Ascending aorta (tissue), 2 donors: ENCODE data around the gene SORT1. TPM values are rescaled to one million over a fixed set of nuclear protein-coding genes. Genes with fewer than 3 reads are reported as not detected.

ENCODE experiments used
- DNase-seq, 2 donors: peaks; one replicate each; pipeline ENCODE4 v3.0.0-alpha.2; 2019; ENCODE audit warnings: low spot score in 2 of 2
- H3K27ac ChIP-seq, 2 donors: fragments of 200-600 bp; sonication (generic); one replicate each; pipeline ENCODE4 v1.5.1; 2016 to 2017; ENCODE audit warnings: mild to moderate bottlenecking in 1 of 2
- H3K27me3 ChIP-seq: fragments of 200-600 bp; sonication (generic); one replicate; pipeline ENCODE4 v1.5.1; 2017
- H3K36me3 ChIP-seq, 2 donors: fragments of 200-600 bp; sonication (generic); one replicate each; pipeline ENCODE4 v1.5.1; 2016
- H3K4me1 ChIP-seq, 2 donors: fragments of 200-600 bp; sonication (generic); one replicate each; pipeline ENCODE4 v1.5.1; 2016 to 2017; ENCODE audit warnings: mild to moderate bottlenecking in 1 of 2
- H3K4me3 ChIP-seq, 2 donors: fragments of 200-600 bp; sonication (generic); one replicate each; pipeline ENCODE4 v1.5.1; 2016 to 2017; ENCODE audit warnings: mild to moderate bottlenecking in 1 of 2
- H3K9me3 ChIP-seq, 2 donors: fragments of 200-600 bp; sonication (generic); one replicate each; pipeline ENCODE4 v1.5.1; 2016
- intact Hi-C: fragments of 100-400 bp; cut with DNase I; formaldehyde crosslinking; loops from one replicate; pipeline ENCODE4 v1.15.1; 2023
- total RNA-seq: library from RNA; depleted of rRNA; stranded (reverse); fragments of >200 nt; gene quantifications from one replicate; pipeline ENCODE4 v1.1.0, GENCODE V29; 2016
- TF ChIP-seq, protein P1 (sequence below), 3 experiments: fragments of 200-600 bp in 2 of 3; fragments of 450-650 bp in 1 of 3; sonication (generic) in 2 of 3; IDR thresholded peaks; one replicate each; pipeline ENCODE4 v1.5.1; 2016 to 2019; ENCODE audit warnings: antibody characterized with exemption in 3 of 3, mild to moderate bottlenecking in 1 of 3, moderate library complexity in 1 of 3

The SORT1 gene
- total RNA-seq, 1 donor from 2014 or later: 111 TPM

DNA sequence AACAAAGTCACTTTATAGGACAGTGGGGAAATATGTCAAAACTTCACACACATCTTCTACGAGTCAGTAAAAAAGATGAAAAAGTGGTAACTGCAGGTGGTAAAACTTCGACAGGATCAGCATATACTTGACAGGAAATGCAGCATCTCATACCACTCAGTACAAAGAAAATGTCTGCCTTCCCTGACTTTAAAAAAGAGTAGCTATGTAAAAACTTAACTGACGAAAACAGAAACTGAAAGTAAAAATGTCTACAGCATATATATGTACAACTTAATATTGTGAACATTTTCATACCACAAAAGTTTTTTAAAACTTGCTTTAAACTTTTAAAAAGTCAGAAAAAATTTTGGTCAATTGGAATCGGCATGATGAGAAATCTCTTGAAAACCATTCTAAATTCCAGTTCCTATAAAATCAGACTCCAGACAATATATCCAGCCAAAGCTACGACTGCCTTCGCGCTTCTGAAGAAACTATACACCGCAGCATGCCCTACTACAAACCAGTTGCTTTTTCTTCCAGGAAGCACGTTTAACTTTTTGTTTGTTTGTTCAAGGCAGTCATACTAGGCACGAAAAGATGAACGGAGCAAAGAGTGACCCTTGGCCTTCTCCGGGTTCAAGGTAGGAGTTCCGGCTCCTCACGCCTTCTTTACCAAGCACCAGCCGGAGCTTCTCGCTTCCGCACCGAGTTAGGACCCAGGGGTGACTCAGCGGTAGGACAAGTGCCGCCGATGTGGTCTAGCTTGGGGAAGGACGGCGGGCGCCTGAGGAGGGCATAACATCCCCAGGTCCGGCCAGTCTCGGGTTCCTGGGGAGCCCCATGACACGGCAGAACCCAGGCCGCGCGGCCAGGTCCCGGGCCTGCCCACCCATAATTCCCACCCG is 27.9 kb upstream of the SORT1 start:
- no peaks in the 10 kb centered on the region for H3K27me3 ChIP-seq
- peak overlapping the region; percentile 78 to 87 for H3K27ac ChIP-seq
- peaks cover 4 to 12% of the 10 kb centered on the region in 2 donors for H3K4me1 ChIP-seq
- H3K9me3 ChIP-seq: no peaks in the 10 kb centered on the region
- peaks cover 6 to 10% of the 10 kb centered on the region in 2 donors for H3K36me3 ChIP-seq
- DNase-seq: peak; percentile 19 to 81
- TF ChIP-seq, protein P1, sequence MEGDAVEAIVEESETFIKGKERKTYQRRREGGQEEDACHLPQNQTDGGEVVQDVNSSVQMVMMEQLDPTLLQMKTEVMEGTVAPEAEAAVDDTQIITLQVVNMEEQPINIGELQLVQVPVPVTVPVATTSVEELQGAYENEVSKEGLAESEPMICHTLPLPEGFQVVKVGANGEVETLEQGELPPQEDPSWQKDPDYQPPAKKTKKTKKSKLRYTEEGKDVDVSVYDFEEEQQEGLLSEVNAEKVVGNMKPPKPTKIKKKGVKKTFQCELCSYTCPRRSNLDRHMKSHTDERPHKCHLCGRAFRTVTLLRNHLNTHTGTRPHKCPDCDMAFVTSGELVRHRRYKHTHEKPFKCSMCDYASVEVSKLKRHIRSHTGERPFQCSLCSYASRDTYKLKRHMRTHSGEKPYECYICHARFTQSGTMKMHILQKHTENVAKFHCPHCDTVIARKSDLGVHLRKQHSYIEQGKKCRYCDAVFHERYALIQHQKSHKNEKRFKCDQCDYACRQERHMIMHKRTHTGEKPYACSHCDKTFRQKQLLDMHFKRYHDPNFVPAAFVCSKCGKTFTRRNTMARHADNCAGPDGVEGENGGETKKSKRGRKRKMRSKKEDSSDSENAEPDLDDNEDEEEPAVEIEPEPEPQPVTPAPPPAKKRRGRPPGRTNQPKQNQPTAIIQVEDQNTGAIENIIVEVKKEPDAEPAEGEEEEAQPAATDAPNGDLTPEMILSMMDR (IDR thresholded peaks at IDR 0.05): no peak
- intact Hi-C loops: loop anchor here (1.0 to 5.0 kb wide), 5 partner anchors 58 to 463 kb away; partner anchors contain the start of genes ATXN7L2, CLCC1 and PSRC1
- peak overlapping the region; percentile 77 to 87 for H3K4me3 ChIP-seq

DNA sequence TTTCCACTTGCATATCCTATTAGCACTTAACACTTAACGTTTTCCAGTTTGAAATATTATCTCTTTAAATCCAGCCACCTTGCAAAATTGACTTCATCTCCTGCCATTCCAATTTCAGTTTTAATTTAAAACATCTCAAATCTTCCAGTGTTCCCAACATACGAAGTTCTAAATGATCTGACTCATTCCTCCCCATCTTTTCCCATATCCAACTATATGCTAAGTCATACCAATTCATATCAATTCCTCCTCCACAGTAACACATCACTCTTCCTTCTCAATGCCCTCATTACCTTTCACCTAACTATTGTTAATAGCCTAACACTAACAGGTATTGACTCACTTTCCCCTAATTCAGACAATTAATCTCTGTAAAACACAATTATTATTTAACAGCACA is 25.8 kb upstream of the SORT1 start:
- Histone ChIP-seq H3K4me3 (no peak overlapping the region), H3K27ac (no peak overlapping the region), H3K27me3 (no peaks in the 10 kb centered on the region), H3K36me3 (peaks cover 16 to 31% of the 10 kb centered on the region in 2 donors), H3K4me1 (peaks cover 4 to 12% of the 10 kb centered on the region in 2 donors), H3K9me3 (no peaks in the 10 kb centered on the region)
- no peak for DNase-seq
- intact Hi-C loops: no loop called here
- TF ChIP-seq, protein P1 (IDR thresholded peaks at IDR 0.05): no peak

DNA sequence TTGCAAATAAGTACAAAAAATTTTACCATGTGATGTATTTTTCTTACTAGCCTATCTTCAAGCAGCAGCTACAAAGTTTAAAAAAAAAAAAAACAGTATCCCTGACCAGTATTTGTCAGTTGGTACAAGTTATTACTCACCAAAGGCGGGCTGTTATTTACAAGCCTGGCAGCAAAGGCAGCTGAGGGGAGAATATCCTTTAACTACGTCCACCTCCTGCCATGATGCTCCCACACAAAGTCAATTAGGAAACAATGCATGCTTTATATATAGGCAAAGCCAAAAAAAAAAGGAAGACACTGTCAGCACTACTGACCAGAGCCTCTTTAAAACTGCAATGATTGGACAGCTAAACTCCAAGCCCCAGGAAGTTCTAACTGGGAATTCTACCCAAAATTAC is 14.8 kb upstream of the SORT1 start:
- Histone ChIP-seq H3K9me3 (no peaks in the 10 kb centered on the region), H3K27me3 (no peaks in the 10 kb centered on the region), H3K4me1 (no peaks in the 10 kb centered on the region), H3K4me3 (no peak overlapping the region), H3K27ac (no peak overlapping the region), H3K36me3 (peaks cover 56 to 85% of the 10 kb centered on the region in 2 donors)
- intact Hi-C loops: no loop called here
- DNase-seq: no peak
- TF ChIP-seq, protein P1 (IDR thresholded peaks at IDR 0.05): no peak

DNA sequence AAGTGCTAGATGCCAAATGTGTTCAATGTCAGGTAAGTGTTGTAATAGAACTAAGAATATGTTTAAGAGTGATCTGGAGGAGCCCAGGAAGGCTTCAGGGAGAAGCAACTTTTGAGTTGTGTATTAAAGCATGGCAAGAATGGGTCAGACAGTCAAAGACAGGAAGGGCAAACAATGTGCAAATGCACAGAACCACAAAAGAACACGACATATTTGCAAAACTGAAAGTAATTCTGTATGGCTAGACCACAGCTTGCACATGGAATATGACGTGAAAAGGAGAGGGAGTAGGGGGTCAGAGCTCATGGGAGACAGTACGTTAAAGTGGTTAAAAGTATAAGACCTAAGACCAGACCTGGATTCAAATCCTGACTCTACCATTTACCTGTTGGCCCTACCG is 7.1 kb upstream of the SORT1 start:
- H3K9me3 ChIP-seq: no peaks in the 10 kb centered on the region
- H3K27ac ChIP-seq: no peak overlapping the region
- intact Hi-C loops: no loop called here
- H3K4me1 ChIP-seq: peaks cover 0 to 3% of the 10 kb centered on the region in 2 donors
- TF ChIP-seq, protein P1 (IDR thresholded peaks at IDR 0.05): no peak
- H3K27me3 ChIP-seq: no peaks in the 10 kb centered on the region
- H3K4me3 ChIP-seq: no peak overlapping the region
- DNase-seq: no peak
- peaks cover 21 to 62% of the 10 kb centered on the region in 2 donors for H3K36me3 ChIP-seq

DNA sequence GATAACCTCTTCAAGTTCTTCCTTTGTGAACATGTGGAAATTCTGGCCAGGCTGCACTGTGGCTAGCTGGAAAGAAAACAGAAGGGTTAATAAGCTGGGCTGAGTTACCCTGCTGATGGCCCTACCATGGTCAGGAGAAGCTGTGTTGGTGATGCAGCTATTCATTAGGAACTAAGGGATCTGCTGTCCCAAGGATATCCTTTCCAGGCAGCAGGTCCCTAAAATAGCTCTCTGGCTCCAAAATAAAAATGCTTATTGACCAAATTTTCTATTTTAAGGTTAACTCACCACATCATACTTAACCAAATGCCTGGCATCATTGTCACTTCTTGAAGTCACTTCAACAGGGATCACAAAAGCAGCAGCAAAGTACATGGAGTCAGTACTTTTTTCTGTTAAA is 4.3 kb upstream of the SORT1 start:
- DNase-seq: no peak
- H3K4me1 ChIP-seq: peaks cover 0 to 3% of the 10 kb centered on the region in 2 donors
- no peaks in the 10 kb centered on the region for H3K9me3 ChIP-seq
- H3K4me3 ChIP-seq: no peak overlapping the region
- no peaks in the 10 kb centered on the region for H3K27me3 ChIP-seq
- H3K27ac ChIP-seq: peak overlapping the region; percentile 46 to 51
- intact Hi-C loops: no loop called here
- TF ChIP-seq, protein P1 (IDR thresholded peaks at IDR 0.05): no peak
- peaks cover 5 to 34% of the 10 kb centered on the region in 2 donors for H3K36me3 ChIP-seq
